ENCODE results near the gene SRPRA.

SRPRA gene

GRCh38 chr11:126313826-126314225 is 45.1 kb upstream of the SRPRA start:
- H2BK120ac ChIP-seq (ENCODE audit: low read depth, low read length) = no peak overlapping the region
- peaks cover 10% of the 10 kb centered on the region for H3K79me1 ChIP-seq (replicated peaks; ENCODE audit: low read length, poor library complexity, severe bottlenecking)
- no peak overlapping the region for H3K27ac ChIP-seq (ENCODE audit: low read length, poor library complexity, severe bottlenecking)
- WGBS = 98% methylated on average over 5 of the region's 5 CpGs
- H4K91ac ChIP-seq (ENCODE audit: low read length) = no peak overlapping the region
- H3K9ac ChIP-seq (ENCODE audit: low read length) = no peak overlapping the region
- H3K4me2 ChIP-seq (ENCODE audit: low read length, poor library complexity, severe bottlenecking) = no peak overlapping the region
- peaks cover 6 to 12% of the 10 kb centered on the region in 2 experiments for H3K36me3 ChIP-seq (ENCODE audit: control insufficient read depth in 1 of 2, insufficient read depth in 2 of 2, low read depth in 1 of 2, low read length in 2 of 2)
- DNase-seq = no peak
- no peak overlapping the region for H2BK5ac ChIP-seq (ENCODE audit: low read depth, low read length, poor library complexity, severe bottlenecking)
- no peak overlapping the region for H3K4ac ChIP-seq (ENCODE audit: low read depth in 1 of 2, low read length in 2 of 2)
- no peak overlapping the region for H3K14ac ChIP-seq (ENCODE audit: low read length in 2 of 2)
- H2AK5ac ChIP-seq (ENCODE audit: low read length, severe bottlenecking) = no peak overlapping the region
- peaks cover 16% of the 10 kb centered on the region for H3K4me1 ChIP-seq (ENCODE audit: control insufficient read depth, insufficient read depth, low read depth, low read length)
- H2BK12ac ChIP-seq (ENCODE audit: low read length in 2 of 2) = no peak overlapping the region
- H3K4me3 ChIP-seq (ENCODE audit: insufficient read depth in 1 of 2, low read depth in 1 of 2, low read length in 2 of 2) = no peak overlapping the region
- no peak overlapping the region for H3K23ac ChIP-seq (ENCODE audit: low read length in 2 of 2)
- H2BK15ac ChIP-seq (ENCODE audit: low read depth, poor library complexity, severe bottlenecking) = no peak overlapping the region
- no peaks in the 10 kb centered on the region for H3K27me3 ChIP-seq (ENCODE audit: control insufficient read depth in 1 of 2, insufficient read depth in 1 of 2, low read length in 2 of 2)
- H2AFZ ChIP-seq (ENCODE audit: low read depth, low read length) = no peak overlapping the region
- H3K18ac ChIP-seq (ENCODE audit: low read depth in 1 of 2, low read length in 2 of 2) = no peak overlapping the region
- no peaks in the 10 kb centered on the region for H3K9me3 ChIP-seq (ENCODE audit: control insufficient read depth, low read length)
- H4K8ac ChIP-seq (ENCODE audit: low read length) = no peak overlapping the region

- Histone ChIP-seq H3K4ac (ENCODE audit: low read depth in 1 of 2, low read length in 2 of 2) (no peak overlapping the region), H4K91ac (ENCODE audit: low read length) (no peak overlapping the region), H3K18ac (ENCODE audit: low read depth in 1 of 2, low read length in 2 of 2) (no peak overlapping the region)
Observed at GRCh38 chr11:126312961-126313360, 44.3 kb upstream of the SRPRA start.

GRCh38 chr11:126311401-126312291 is 43.0 kb upstream of the SRPRA start:
- no peak overlapping the region for H2AK5ac ChIP-seq (ENCODE audit: low read length, severe bottlenecking)
- H3K9me3 ChIP-seq (ENCODE audit: control insufficient read depth, low read length) = no peaks in the 10 kb centered on the region
- H3K27me3 ChIP-seq (ENCODE audit: control insufficient read depth in 1 of 2, insufficient read depth in 1 of 2, low read length in 2 of 2) = no peaks in the 10 kb centered on the region
- peaks cover 6 to 14% of the 10 kb centered on the region in 2 experiments for H3K36me3 ChIP-seq (ENCODE audit: control insufficient read depth in 1 of 2, insufficient read depth in 2 of 2, low read depth in 1 of 2, low read length in 2 of 2)
- H2BK120ac ChIP-seq (ENCODE audit: low read depth, low read length) = no peak overlapping the region
- H3K27ac ChIP-seq (ENCODE audit: low read length, poor library complexity, severe bottlenecking) = no peak overlapping the region
- peak overlapping the region in 1 of 2 experiments; percentile 47 for H3K23ac ChIP-seq (ENCODE audit: low read length in 2 of 2)
- no peak overlapping the region for H2BK15ac ChIP-seq (ENCODE audit: low read depth, poor library complexity, severe bottlenecking)
- no peak overlapping the region for H3K4me2 ChIP-seq (ENCODE audit: low read length, poor library complexity, severe bottlenecking)
- no peak overlapping the region for H2AFZ ChIP-seq (ENCODE audit: low read depth, low read length)
- peaks cover 10% of the 10 kb centered on the region for H3K79me1 ChIP-seq (replicated peaks; ENCODE audit: low read length, poor library complexity, severe bottlenecking)
- no peak overlapping the region for H4K91ac ChIP-seq (ENCODE audit: low read length)
- H3K4me1 ChIP-seq (ENCODE audit: control insufficient read depth, insufficient read depth, low read depth, low read length) = peaks cover 4% of the 10 kb centered on the region
- WGBS = 98% methylated on average over 12 of the region's 14 CpGs
- H3K4ac ChIP-seq (ENCODE audit: low read depth in 1 of 2, low read length in 2 of 2) = no peak overlapping the region
- H3K14ac ChIP-seq (ENCODE audit: low read length in 2 of 2) = no peak overlapping the region
- no peak overlapping the region for H2BK5ac ChIP-seq (ENCODE audit: low read depth, low read length, poor library complexity, severe bottlenecking)
- no peak overlapping the region for H4K8ac ChIP-seq (ENCODE audit: low read length)
- peak overlapping the region; percentile 4 for H3K9ac ChIP-seq (ENCODE audit: low read length)
- H2BK12ac ChIP-seq (ENCODE audit: low read length in 2 of 2) = no peak overlapping the region
- H3K4me3 ChIP-seq (ENCODE audit: insufficient read depth in 1 of 2, low read depth in 1 of 2, low read length in 2 of 2) = no peak overlapping the region
- no peak overlapping the region for H3K18ac ChIP-seq (ENCODE audit: low read depth in 1 of 2, low read length in 2 of 2)
- DNase-seq = no peak

More at GRCh38 chr11:126312961-126313360, 44.3 kb upstream of the SRPRA start:
- Histone ChIP-seq H3K9ac (ENCODE audit: low read length) (peak overlapping the region; percentile 2), H3K23ac (ENCODE audit: low read length in 2 of 2) (no peak overlapping the region), H2AFZ (ENCODE audit: low read depth, low read length) (no peak overlapping the region), H2BK5ac (ENCODE audit: low read depth, low read length, poor library complexity, severe bottlenecking) (no peak overlapping the region), H2BK12ac (ENCODE audit: low read length in 2 of 2) (no peak overlapping the region), H3K27ac (ENCODE audit: low read length, poor library complexity, severe bottlenecking) (no peak overlapping the region), H2AK5ac (ENCODE audit: low read length, severe bottlenecking) (no peak overlapping the region), H3K4me3 (ENCODE audit: insufficient read depth in 1 of 2, low read depth in 1 of 2, low read length in 2 of 2) (no peak overlapping the region), H3K36me3 (ENCODE audit: control insufficient read depth in 1 of 2, insufficient read depth in 2 of 2, low read depth in 1 of 2, low read length in 2 of 2) (peaks cover 6 to 12% of the 10 kb centered on the region in 2 experiments), H3K27me3 (ENCODE audit: control insufficient read depth in 1 of 2, insufficient read depth in 1 of 2, low read length in 2 of 2) (no peaks in the 10 kb centered on the region), H3K79me1 (replicated peaks; ENCODE audit: low read length, poor library complexity, severe bottlenecking) (peaks cover 10% of the 10 kb centered on the region), H2BK15ac (ENCODE audit: low read depth, poor library complexity, severe bottlenecking) (no peak overlapping the region), H3K4me2 (ENCODE audit: low read length, poor library complexity, severe bottlenecking) (no peak overlapping the region), H3K9me3 (ENCODE audit: control insufficient read depth, low read length) (no peaks in the 10 kb centered on the region), H3K14ac (ENCODE audit: low read length in 2 of 2) (no peak overlapping the region), H4K8ac (ENCODE audit: low read length) (no peak overlapping the region), H3K4me1 (ENCODE audit: control insufficient read depth, insufficient read depth, low read depth, low read length) (peaks cover 9% of the 10 kb centered on the region), H2BK120ac (ENCODE audit: low read depth, low read length) (no peak overlapping the region)
- 91% methylated on average over 8 of the region's 8 CpGs for WGBS
- no peak for DNase-seq

GRCh38 chr11:126310992-126311310 is 42.3 kb upstream of the SRPRA start:
- no peaks in the 10 kb centered on the region for H3K27me3 ChIP-seq (ENCODE audit: control insufficient read depth in 1 of 2, insufficient read depth in 1 of 2, low read length in 2 of 2)
- no peak overlapping the region for H2AFZ ChIP-seq (ENCODE audit: low read depth, low read length)
- no peak overlapping the region for H4K91ac ChIP-seq (ENCODE audit: low read length)
- H2BK15ac ChIP-seq (ENCODE audit: low read depth, poor library complexity, severe bottlenecking) = no peak overlapping the region
- H3K9ac ChIP-seq (ENCODE audit: low read length) = peak overlapping the region; percentile 4
- no peaks in the 10 kb centered on the region for H3K9me3 ChIP-seq (ENCODE audit: control insufficient read depth, low read length)
- H3K14ac ChIP-seq (ENCODE audit: low read length in 2 of 2) = no peak overlapping the region
- H3K79me1 ChIP-seq (replicated peaks; ENCODE audit: low read length, poor library complexity, severe bottlenecking) = peaks cover 15% of the 10 kb centered on the region
- H2AK5ac ChIP-seq (ENCODE audit: low read length, severe bottlenecking) = no peak overlapping the region
- peak; percentile 38 for DNase-seq
- no peak overlapping the region for H3K18ac ChIP-seq (ENCODE audit: low read depth in 1 of 2, low read length in 2 of 2)
- H3K4me1 ChIP-seq (ENCODE audit: control insufficient read depth, insufficient read depth, low read depth, low read length) = peaks cover 4% of the 10 kb centered on the region
- no peak overlapping the region for H3K4me2 ChIP-seq (ENCODE audit: low read length, poor library complexity, severe bottlenecking)
- 70% methylated on average over 5 of the region's 6 CpGs for WGBS
- no peak overlapping the region for H2BK12ac ChIP-seq (ENCODE audit: low read length in 2 of 2)
- no peak overlapping the region for H2BK120ac ChIP-seq (ENCODE audit: low read depth, low read length)
- H2BK5ac ChIP-seq (ENCODE audit: low read depth, low read length, poor library complexity, severe bottlenecking) = no peak overlapping the region
- no peak overlapping the region for H3K23ac ChIP-seq (ENCODE audit: low read length in 2 of 2)
- H3K27ac ChIP-seq (ENCODE audit: low read length, poor library complexity, severe bottlenecking) = no peak overlapping the region
- no peak overlapping the region for H3K4me3 ChIP-seq (ENCODE audit: insufficient read depth in 1 of 2, low read depth in 1 of 2, low read length in 2 of 2)
- peaks cover 6 to 16% of the 10 kb centered on the region in 2 experiments for H3K36me3 ChIP-seq (ENCODE audit: control insufficient read depth in 1 of 2, insufficient read depth in 2 of 2, low read depth in 1 of 2, low read length in 2 of 2)
- no peak overlapping the region for H3K4ac ChIP-seq (ENCODE audit: low read depth in 1 of 2, low read length in 2 of 2)
- H4K8ac ChIP-seq (ENCODE audit: low read length) = no peak overlapping the region

Measured in mesenchymal stem cell (in vitro differentiated cells and primary cell).